GM23248 (cell line): ENCODE data around the gene CCNC. TPM values are rescaled to one million over a fixed set of nuclear protein-coding genes. Genes with fewer than 3 reads are reported as not detected.

ENCODE experiments used
- DNase-seq: peaks from one replicate; pipeline ENCODE4 v3.0.0-alpha.2; 2015
- H2AFZ ChIP-seq: fragments of 200-600 bp; sonication (generic); 2 replicates; pipeline ENCODE4 v1.6.1; 2016; ENCODE audit warnings: antibody characterized with exemption
- H3F3A ChIP-seq: fragments of 200-600 bp; sonication (generic); 2 replicates; pipeline ENCODE4 v1.6.1; 2016; ENCODE audit warnings: mild to moderate bottlenecking, antibody characterized with exemption, mixed run types; ENCODE audit not compliant: insufficient read depth
- H3K27ac ChIP-seq: fragments of 200-600 bp; sonication (generic); 2 replicates; pipeline ENCODE4 v1.5.1; 2016; ENCODE audit warnings: mild to moderate bottlenecking
- H3K27me3 ChIP-seq: fragments of 200-600 bp; sonication (generic); replicated peaks from 2 replicates; pipeline ENCODE4 v1.6.1; 2016; ENCODE audit warnings: mild to moderate bottlenecking; ENCODE audit not compliant: insufficient read depth
- H3K36me3 ChIP-seq: fragments of 200-600 bp; sonication (generic); 2 replicates; pipeline ENCODE4 v1.6.1; 2016; ENCODE audit warnings: low read depth, mild to moderate bottlenecking
- H3K4me1 ChIP-seq: fragments of 200-600 bp; sonication (generic); 2 replicates; pipeline ENCODE4 v1.6.1; 2016; ENCODE audit warnings: mild to moderate bottlenecking; ENCODE audit not compliant: insufficient read depth
- H3K4me2 ChIP-seq: fragments of 200-600 bp; sonication (generic); one replicate; pipeline ENCODE4 v1.6.1; 2016; ENCODE audit warnings: mild to moderate bottlenecking; ENCODE audit not compliant: unreplicated experiment
- H3K4me3 ChIP-seq: fragments of 200-600 bp; sonication (generic); 2 replicates; pipeline ENCODE4 v1.5.1; 2016; ENCODE audit warnings: mild to moderate bottlenecking
- H3K79me2 ChIP-seq: fragments of 200-600 bp; sonication (generic); 2 replicates; pipeline ENCODE4 v1.6.1; 2016; ENCODE audit warnings: mild to moderate bottlenecking; ENCODE audit not compliant: insufficient read depth
- H3K9ac ChIP-seq: fragments of 200-600 bp; sonication (generic); 2 replicates; pipeline ENCODE4 v1.6.1; 2016; ENCODE audit warnings: mild to moderate bottlenecking
- H3K9me2 ChIP-seq: fragments of 200-600 bp; sonication (generic); 2 replicates; pipeline ENCODE4 v1.6.1; 2016; ENCODE audit warnings: mixed run types, mild to moderate bottlenecking, moderate library complexity; ENCODE audit not compliant: insufficient read depth
- H3K9me3 ChIP-seq: fragments of 200-600 bp; sonication (generic); one replicate; pipeline ENCODE4 v1.6.1; 2017; ENCODE audit warnings: low read depth
- H4K20me1 ChIP-seq: fragments of 200-600 bp; sonication (generic); 2 replicates; pipeline ENCODE4 v1.6.0; 2016; ENCODE audit not compliant: insufficient read depth
- EZH2 ChIP-seq: fragments of 200-600 bp; sonication (generic); IDR thresholded peaks from 2 replicates; pipeline ENCODE4 v1.6.1; 2018; ENCODE audit warnings: antibody characterized with exemption, mild to moderate bottlenecking; ENCODE audit not compliant: insufficient read depth, poor library complexity, severe bottlenecking
- EZH2phosphoT487 ChIP-seq: fragments of 200-600 bp; sonication (generic); IDR thresholded peaks from 2 replicates; pipeline ENCODE4 v1.6.1; 2018; ENCODE audit warnings: antibody characterized with exemption, moderate library complexity, mild to moderate bottlenecking, low read depth; ENCODE audit not compliant: insufficient read depth
- WGBS, 2 experiments: methylation state at CpG; one replicate each; pipeline ENCODE4 v1.1.6; 2015 to 2017; ENCODE audit warnings: low lambda C conversion rate in 2 of 2, low coverage in 1 of 2; ENCODE audit errors: missing lambda C conversion rate in 2 of 2; 5-methylcytosine and 5-hydroxymethylcytosine counted together
- in situ Hi-C: fragments of 300-500 bp; cut with MboI; formaldehyde crosslinking; loops from 2 replicates; pipeline ENCODE4 v1.15.0; 2020
- polyA plus RNA-seq: library from polyadenylated mRNA; unstranded; fragments of >200 nt; fragmentation: Nextera tagmentation; extraction: Ambion mirVana; gene quantifications from 2 replicates; pipeline ENCODE4 v1.2.1, GENCODE V29; 2016
- total RNA-seq: library from RNA; depleted of rRNA; stranded (reverse); fragments of >200 nt; shearing (Covaris generic); gene quantifications from 2 replicates; pipeline ENCODE4 v1.2.3, GENCODE V29; 2014

Gene CCNC
- total and polyA plus RNA-seq, 2 experiments from 2014 or later: 53.9 to 78.5 TPM

DNA sequence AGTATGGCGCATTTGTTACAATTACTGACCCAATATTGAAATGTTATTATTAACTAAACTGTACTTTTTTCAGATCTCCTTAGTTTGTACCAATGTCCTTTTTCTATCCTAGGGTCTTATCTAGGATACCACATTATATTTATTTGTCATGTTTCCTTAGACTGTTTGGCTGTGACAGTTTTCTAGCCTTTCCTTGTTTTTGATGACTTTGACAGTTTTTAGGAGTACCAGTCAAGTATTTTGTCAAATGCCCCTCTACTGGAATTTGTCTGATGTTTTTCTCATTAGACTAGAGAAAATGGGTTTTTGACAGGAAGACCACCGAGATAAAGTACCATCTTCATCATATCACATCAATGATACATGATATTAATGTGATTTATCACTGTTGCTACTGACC, 14.6 kb downstream of the CCNC start:
- H3F3A ChIP-seq: peaks cover 8% of the 10 kb centered on the region; the same call in 1 of the 2 replicates
- in situ Hi-C loops: no loop called here
- no peak overlapping the region for H3K9ac ChIP-seq
- no peak overlapping the region for H3K27ac ChIP-seq
- no peak overlapping the region for H3K4me2 ChIP-seq
- peaks cover 4% of the 10 kb centered on the region; the same call in 1 of the 2 replicates for H3K79me2 ChIP-seq
- H3K36me3 ChIP-seq: peaks cover 46% of the 10 kb centered on the region
- no peak for DNase-seq
- no peak overlapping the region for H2AFZ ChIP-seq
- TF ChIP-seq EZH2phosphoT487: no peak
- TF ChIP-seq EZH2: no peak
- 94 to 96% methylated on average over 2 of the region's 2 CpGs for WGBS, 2 experiments
- no peaks in the 10 kb centered on the region for H4K20me1 ChIP-seq
- H3K9me2 ChIP-seq: no peaks in the 10 kb centered on the region
- no peaks in the 10 kb centered on the region for H3K27me3 ChIP-seq
- no peaks in the 10 kb centered on the region for H3K4me1 ChIP-seq
- H3K9me3 ChIP-seq: no peaks in the 10 kb centered on the region
- no peak overlapping the region for H3K4me3 ChIP-seq

- DNase-seq: no peak
- Histone ChIP-seq H3K9me3 (no peaks in the 10 kb centered on the region), H2AFZ (no peak overlapping the region), H3K27ac (no peak overlapping the region), H3F3A (peaks cover 7% of the 10 kb centered on the region; the same call in 1 of the 2 replicates), H3K79me2 (0 out of 2 replicates have a peak, but pooled peaks cover 5% of the 10 kb centered on the region), H3K9me2 (no peaks in the 10 kb centered on the region), H3K4me3 (no peak overlapping the region), H3K4me1 (no peaks in the 10 kb centered on the region), H3K27me3 (no peaks in the 10 kb centered on the region), H4K20me1 (no peaks in the 10 kb centered on the region), H3K4me2 (no peak overlapping the region), H3K36me3 (peaks cover 44% of the 10 kb centered on the region), H3K9ac (no peak overlapping the region)
- 97 to 99% methylated on average over 3 of the region's 3 CpGs for WGBS, 2 experiments
- TF ChIP-seq EZH2phosphoT487: no peak
- no peak for TF ChIP-seq EZH2
- in situ Hi-C loops: no loop called here
Observed at GRCh38 chr6:99550046-99550748, 18.3 kb downstream of the CCNC start.

DNA sequence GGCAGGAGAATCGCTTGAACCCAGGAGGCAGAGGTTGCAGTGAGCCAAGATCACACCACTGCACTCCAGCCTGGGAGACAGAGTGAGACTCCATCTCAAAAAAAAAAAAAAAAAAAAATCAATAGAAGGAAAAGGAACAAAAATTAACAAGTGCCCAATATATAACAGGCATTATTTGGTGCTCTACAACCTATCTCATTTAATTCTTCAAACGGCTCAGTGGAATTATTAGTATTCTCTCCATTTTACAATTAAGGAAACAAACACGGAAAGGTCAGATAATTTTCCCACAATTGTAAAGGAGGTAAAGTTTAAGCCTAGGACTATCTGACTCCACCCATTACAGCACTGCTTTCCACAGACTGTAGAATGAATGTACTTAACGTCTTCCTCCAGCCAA, 19.8 kb downstream of the CCNC start:
- peaks cover 48% of the 10 kb centered on the region for H3K36me3 ChIP-seq
- H4K20me1 ChIP-seq: no peaks in the 10 kb centered on the region
- H3F3A ChIP-seq: peaks cover 16% of the 10 kb centered on the region; the same call in 1 of the 2 replicates
- H3K27me3 ChIP-seq: no peaks in the 10 kb centered on the region
- no peak overlapping the region for H3K27ac ChIP-seq
- no peak overlapping the region for H3K4me3 ChIP-seq
- no peaks in the 10 kb centered on the region for H3K4me1 ChIP-seq
- TF ChIP-seq EZH2phosphoT487 (no peak), EZH2 (no peak)
- no peak overlapping the region for H3K4me2 ChIP-seq
- H3K9me3 ChIP-seq: no peaks in the 10 kb centered on the region
- H3K9ac ChIP-seq: no peak overlapping the region
- 89 to 90% methylated on average over 4 of the region's 4 CpGs for WGBS, 2 experiments
- in situ Hi-C loops: no loop called here
- no peak overlapping the region for H2AFZ ChIP-seq
- no peaks in the 10 kb centered on the region for H3K9me2 ChIP-seq
- 0 out of 2 replicates have a peak, but pooled peaks cover 5% of the 10 kb centered on the region for H3K79me2 ChIP-seq
- DNase-seq: no peak

GRCh38 chr6:99547526-99547925, 20.9 kb downstream of the CCNC start:
- H3K27me3 ChIP-seq: no peaks in the 10 kb centered on the region

More at GRCh38 chr6:99547526-99547925, 20.9 kb downstream of the CCNC start:
- H3K9me3 ChIP-seq: no peaks in the 10 kb centered on the region
- H3K4me1 ChIP-seq: no peaks in the 10 kb centered on the region
- no peak overlapping the region for H3K27ac ChIP-seq
- H4K20me1 ChIP-seq: no peaks in the 10 kb centered on the region
- H3F3A ChIP-seq: peaks cover 13% of the 10 kb centered on the region; the same call in 1 of the 2 replicates
- no peak overlapping the region for H3K4me3 ChIP-seq
- DNase-seq: no peak
- no peak overlapping the region for H3K9ac ChIP-seq
- no peak overlapping the region for H3K4me2 ChIP-seq
- no peaks in the 10 kb centered on the region for H3K9me2 ChIP-seq
- TF ChIP-seq EZH2 (no peak), EZH2phosphoT487 (no peak)
- in situ Hi-C loops: no loop called here
- peaks cover 5% of the 10 kb centered on the region; the same call in 1 of the 2 replicates for H3K79me2 ChIP-seq
- 88 to 91% methylated on average over 4 of the region's 4 CpGs for WGBS, 2 experiments
- no peak overlapping the region for H2AFZ ChIP-seq
- peaks cover 58% of the 10 kb centered on the region for H3K36me3 ChIP-seq
